ENCODE data around the gene ANK3.

Gene ANK3

GRCh38 chr10:60230892-60231291 is 158.8 kb downstream of the ANK3 start:
- no peak for DNase-seq (ENCODE audit: insufficient read length, low spot score)
- peak; percentile 90 for FAIRE-seq
- TF ChIP-seq POLR2A (IDR thresholded peaks at IDR 0.05; ENCODE audit: low read depth, low read length) = no peak

GRCh38 chr10:60224066-60224705 is 165.5 kb downstream of the ANK3 start:
- FAIRE-seq (peak; percentile 27), DNase-seq (ENCODE audit: insufficient read length, low spot score) (no peak)
- TF ChIP-seq POLR2A (IDR thresholded peaks at IDR 0.05; ENCODE audit: low read depth, low read length) = no peak

GRCh38 chr10:60222047-60222446 is 167.6 kb downstream of the ANK3 start:
- FAIRE-seq (no peak), DNase-seq (ENCODE audit: insufficient read length, low spot score) (no peak)
- TF ChIP-seq POLR2A (IDR thresholded peaks at IDR 0.05; ENCODE audit: low read depth, low read length) = no peak

GRCh38 chr10:60212195-60212594 is 177.5 kb downstream of the ANK3 start:
- DNase-seq (ENCODE audit: insufficient read length, low spot score) (no peak), FAIRE-seq (peak; percentile 43)
- no peak for TF ChIP-seq POLR2A (IDR thresholded peaks at IDR 0.05; ENCODE audit: low read depth, low read length)

- no peak for DNase-seq (ENCODE audit: insufficient read length, low spot score)
- TF ChIP-seq POLR2A (IDR thresholded peaks at IDR 0.05; ENCODE audit: low read depth, low read length) = no peak
- no peak for FAIRE-seq
These were observed 179.7 kb downstream of the ANK3 start for GRCh38 chr10:60209874-60210570.

GRCh38 chr10:60208676-60209269 is 180.9 kb downstream of the ANK3 start:
- peak; percentile 97 for FAIRE-seq
- no peak for DNase-seq (ENCODE audit: insufficient read length, low spot score)
- no peak for TF ChIP-seq POLR2A (IDR thresholded peaks at IDR 0.05; ENCODE audit: low read depth, low read length)

GRCh38 chr10:60207894-60208293 is 181.8 kb downstream of the ANK3 start:
- DNase-seq (ENCODE audit: insufficient read length, low spot score) (no peak), FAIRE-seq (peak; percentile 6)
- TF ChIP-seq POLR2A (IDR thresholded peaks at IDR 0.05; ENCODE audit: low read depth, low read length) = no peak

GRCh38 chr10:60206735-60207134 is 182.9 kb downstream of the ANK3 start:
- DNase-seq (ENCODE audit: insufficient read length, low spot score) (no peak), FAIRE-seq (no peak)
- TF ChIP-seq POLR2A (IDR thresholded peaks at IDR 0.05; ENCODE audit: low read depth, low read length) = no peak

- FAIRE-seq = no peak
- DNase-seq (ENCODE audit: insufficient read length, low spot score) = no peak
- no peak for TF ChIP-seq POLR2A (IDR thresholded peaks at IDR 0.05; ENCODE audit: low read depth, low read length)
These were observed 183.9 kb downstream of the ANK3 start for GRCh38 chr10:60205741-60206140.

- FAIRE-seq (peak; percentile 62), DNase-seq (ENCODE audit: insufficient read length, low spot score) (no peak)
- TF ChIP-seq POLR2A (IDR thresholded peaks at IDR 0.05; ENCODE audit: low read depth, low read length) = no peak
These were observed 185.6 kb downstream of the ANK3 start for GRCh38 chr10:60203993-60204618.

- no peak for DNase-seq (ENCODE audit: insufficient read length, low spot score)
- TF ChIP-seq POLR2A (IDR thresholded peaks at IDR 0.05; ENCODE audit: low read depth, low read length) = no peak
- no peak for FAIRE-seq
These were observed 189.0 kb downstream of the ANK3 start for GRCh38 chr10:60200682-60201053.

- no peak for TF ChIP-seq POLR2A (IDR thresholded peaks at IDR 0.05; ENCODE audit: low read depth, low read length)
- DNase-seq (ENCODE audit: insufficient read length, low spot score) (no peak), FAIRE-seq (no peak)
These were observed 189.5 kb downstream of the ANK3 start for GRCh38 chr10:60200012-60200681.

- TF ChIP-seq POLR2A (IDR thresholded peaks at IDR 0.05; ENCODE audit: low read depth, low read length) = no peak
- DNase-seq (ENCODE audit: insufficient read length, low spot score) (no peak), FAIRE-seq (no peak)
These were observed 192.5 kb downstream of the ANK3 start for GRCh38 chr10:60197206-60197605.

GRCh38 chr10:60194421-60194820 is 195.3 kb downstream of the ANK3 start:
- FAIRE-seq (no peak), DNase-seq (ENCODE audit: insufficient read length, low spot score) (no peak)
- TF ChIP-seq POLR2A (IDR thresholded peaks at IDR 0.05; ENCODE audit: low read depth, low read length) = no peak

Measured in H54 (cell line).